ENCODE results near the gene WDFY4. TPM values are rescaled to one million over a fixed set of nuclear protein-coding genes. Genes with fewer than 3 reads are reported as not detected.

Gene WDFY4
- total RNA-seq, 1 experiment from 2014 or later: not detected

GRCh38 chr10:48779546-48780152 lies 95.0 kb downstream of the WDFY4 start:
- no peak overlapping the region for H2AFZ ChIP-seq (ENCODE audit: low read length)
- H2BK12ac ChIP-seq (ENCODE audit: insufficient read length, low read depth, low read length): no peak overlapping the region
- no peak overlapping the region for H3K27ac Mint-ChIP-seq
- H2BK15ac ChIP-seq (ENCODE audit: low read depth, low read length): no peak overlapping the region
- no peak overlapping the region for H3K56ac ChIP-seq (ENCODE audit: insufficient read length, low read depth, low read length)
- H3K9me3 ChIP-seq (ENCODE audit: control insufficient read depth, low read depth, low read length): no peaks in the 10 kb centered on the region
- H3K27ac ChIP-seq (ENCODE audit: insufficient read length, low read depth, low read length): no peak overlapping the region
- H3K14ac ChIP-seq (ENCODE audit: insufficient read depth, low read length): no peak overlapping the region
- no peaks in the 10 kb centered on the region for H3K23me2 ChIP-seq (ENCODE audit: insufficient read length, low read depth, low read length, poor library complexity, severe bottlenecking)
- H3K36me3 Mint-ChIP-seq (ENCODE audit: insufficient read depth in 1 of 3, low read depth in 3 of 3): no peaks in the 10 kb centered on the region; a peak in 1 of 7 replicates
- no peak overlapping the region for H3T11ph ChIP-seq (ENCODE audit: low read length)
- TF ChIP-seq CTCF (conservative IDR thresholded peaks at IDR 0.05): no peak
- H3K4me3 Mint-ChIP-seq: no peak overlapping the region
- no peaks in the 10 kb centered on the region for H3K79me2 ChIP-seq (ENCODE audit: insufficient read depth, low read length)
- H3K4me1 Mint-ChIP-seq: peaks cover 3 to 5% of the 10 kb centered on the region in 2 experiments
- no peak overlapping the region for H4K91ac ChIP-seq (ENCODE audit: insufficient read length, low read depth, low read length)
- no peak overlapping the region for H2BK5ac ChIP-seq (ENCODE audit: insufficient read length, low read length)
- no peak overlapping the region for H3K9ac ChIP-seq (ENCODE audit: extremely low read depth, insufficient read length, low read length)
- no peak overlapping the region for H3K4ac ChIP-seq (ENCODE audit: low read depth, low read length)
- H3K4me2 ChIP-seq (ENCODE audit: insufficient read depth, insufficient read length, low read length): no peak overlapping the region
- H3K27me3 Mint-ChIP-seq (ENCODE audit: low read depth): peaks cover 6% of the 10 kb centered on the region
- no peaks in the 10 kb centered on the region for H4K20me1 ChIP-seq (ENCODE audit: control insufficient read depth, insufficient read depth, insufficient read length)
- no peak overlapping the region for H3K18ac ChIP-seq (ENCODE audit: insufficient read length, low read depth, low read length)
- H3K23ac ChIP-seq (ENCODE audit: insufficient read length, low read depth, low read length): no peak overlapping the region
- H3K9me3 Mint-ChIP-seq: no peaks in the 10 kb centered on the region
- H2BK120ac ChIP-seq (ENCODE audit: low read depth, low read length, poor library complexity, severe bottlenecking): no peak overlapping the region
- no peak overlapping the region for H4K8ac ChIP-seq (replicated peaks; ENCODE audit: insufficient read length, low read depth, low read length)
- H4K5ac ChIP-seq (ENCODE audit: insufficient read length, low read depth, low read length): no peak overlapping the region
- DNase-seq: no peak
- no peaks in the 10 kb centered on the region for H3K4me1 ChIP-seq (ENCODE audit: insufficient read depth, low read length)
- no peak overlapping the region for H2BK20ac ChIP-seq (ENCODE audit: low read depth, low read length, poor library complexity, severe bottlenecking)
- no peaks in the 10 kb centered on the region for H3K79me1 ChIP-seq (ENCODE audit: insufficient read depth, low read depth, low read length, poor library complexity, severe bottlenecking)
- no CpG with 5 or more reads among the region's 6 CpGs for WGBS (ENCODE audit: extremely low coverage, insufficient read length, low lambda C conversion rate)
- H2AK5ac ChIP-seq (ENCODE audit: insufficient read length, low read length): no peak overlapping the region
- no peaks in the 10 kb centered on the region for H3K27me3 ChIP-seq (ENCODE audit: insufficient read depth, low read length)

Data from H9 (cell line).